ENCODE measurements around the gene CNPY4. TPM values are rescaled to one million over a fixed set of nuclear protein-coding genes. Genes with fewer than 3 reads are reported as not detected.

The CNPY4 gene
- total and polyA plus RNA-seq, 9 donors: 11.7 to 42.8 (median 24.9) TPM

- intact Hi-C loops (cut with DNase I): no loop called here
Observed at GRCh38 chr7:100074841-100075240, 44.6 kb upstream of the CNPY4 start.

GRCh38 chr7:100075418-100075817, 44.0 kb upstream of the CNPY4 start:
- DNase-seq: no peak
- H3K27ac ChIP-seq: no peak overlapping the region
- TF ChIP-seq EP300 (IDR thresholded peaks at IDR 0.05) (no peak), POLR2A (IDR thresholded peaks at IDR 0.05) (no peak), CTCF (IDR thresholded peaks at IDR 0.05) (no peak)
- intact Hi-C loops (cut with DNase I): no loop called here
- peaks cover 15% of the 10 kb centered on the region for H3K36me3 ChIP-seq
- 94 to 98% (median 98%) methylated on average over 6 of the region's 6 CpGs for WGBS, 3 donors
- H3K9me3 ChIP-seq: peaks cover 6 to 27% of the 10 kb centered on the region in 2 donors
- peaks cover 6% of the 10 kb centered on the region for H3K4me1 ChIP-seq (ENCODE audit: insufficient read depth)
- H3K27me3 ChIP-seq: no peaks in the 10 kb centered on the region
- H3K4me3 ChIP-seq: no peak overlapping the region

More at GRCh38 chr7:100074841-100075240, 44.6 kb upstream of the CNPY4 start:
- Histone ChIP-seq H3K36me3 (peaks cover 15% of the 10 kb centered on the region), H3K4me3 (no peak overlapping the region), H3K27me3 (no peaks in the 10 kb centered on the region), H3K9me3 (peaks cover 6 to 27% of the 10 kb centered on the region in 2 donors), H3K4me1 (ENCODE audit: insufficient read depth) (peaks cover 1% of the 10 kb centered on the region), H3K27ac (no peak overlapping the region)
- TF ChIP-seq EP300 (IDR thresholded peaks at IDR 0.05) (no peak), CTCF (IDR thresholded peaks at IDR 0.05) (no peak), POLR2A (IDR thresholded peaks at IDR 0.05) (no peak)
- no peak for DNase-seq
- WGBS, 3 donors: 86 to 96% (median 95%) methylated on average over 7 of the region's 7 CpGs

GRCh38 chr7:100077205-100077604, 42.2 kb upstream of the CNPY4 start:
- 93 to 97% (median 97%) methylated on average over 4 of the region's 4 CpGs for WGBS, 3 donors
- H3K36me3 ChIP-seq: peaks cover 9% of the 10 kb centered on the region
- H3K4me3 ChIP-seq: no peak overlapping the region
- H3K27me3 ChIP-seq: no peaks in the 10 kb centered on the region
- no peak for DNase-seq
- no peak overlapping the region for H3K27ac ChIP-seq
- peaks cover 6% of the 10 kb centered on the region for H3K4me1 ChIP-seq (ENCODE audit: insufficient read depth)
- no peak for TF ChIP-seq EP300 (IDR thresholded peaks at IDR 0.05)
- TF ChIP-seq CTCF (IDR thresholded peaks at IDR 0.05): no peak
- no peak for TF ChIP-seq POLR2A (IDR thresholded peaks at IDR 0.05)
- intact Hi-C loops (cut with DNase I): no loop called here
- H3K9me3 ChIP-seq: peaks cover 0 to 10% of the 10 kb centered on the region in 2 donors

GRCh38 chr7:100079024-100079560, 40.3 kb upstream of the CNPY4 start:
- no peak overlapping the region for H3K4me3 ChIP-seq
- H3K27me3 ChIP-seq: no peaks in the 10 kb centered on the region
- no peak overlapping the region for H3K27ac ChIP-seq
- H3K4me1 ChIP-seq (ENCODE audit: insufficient read depth): peaks cover 6% of the 10 kb centered on the region
- WGBS, 3 donors: 76 to 82% (median 81%) methylated on average over 7 of the region's 7 CpGs
- H3K9me3 ChIP-seq: no peaks in the 10 kb centered on the region
- no peak for DNase-seq
- no peak for TF ChIP-seq CTCF (IDR thresholded peaks at IDR 0.05)
- TF ChIP-seq EP300 (IDR thresholded peaks at IDR 0.05): no peak
- no peak for TF ChIP-seq POLR2A (IDR thresholded peaks at IDR 0.05)
- intact Hi-C loops (cut with DNase I): no loop called here
- peaks cover 6% of the 10 kb centered on the region for H3K36me3 ChIP-seq
